Left lobe of liver (tissue), 2 donors: ENCODE measurements around the gene OSTM1. TPM values are rescaled to one million over a fixed set of nuclear protein-coding genes. Genes with fewer than 3 reads are reported as not detected.

Experiments
- ATAC-seq: fragments of 200-7000 bp; cut with Tn5 transposase; one replicate; pipeline ENCODE4 v1.9.1; 2020; ENCODE audit warnings: mild to moderate bottlenecking, moderate library complexity
- DNase-seq: peaks from one replicate; pipeline ENCODE4 v3.0.0-alpha.2; 2020; ENCODE audit warnings: low spot score
- total RNA-seq: library from RNA; stranded (reverse); gene quantifications from one replicate; pipeline ENCODE4 v1.2.1, GENCODE V29; 2021
- donor health status: DM: no; HTN: no; CAD: no; lungs with moderate emphysema.
- donor health status: DM: no; HTN: yes; CAD: no.

Gene OSTM1, protein sequence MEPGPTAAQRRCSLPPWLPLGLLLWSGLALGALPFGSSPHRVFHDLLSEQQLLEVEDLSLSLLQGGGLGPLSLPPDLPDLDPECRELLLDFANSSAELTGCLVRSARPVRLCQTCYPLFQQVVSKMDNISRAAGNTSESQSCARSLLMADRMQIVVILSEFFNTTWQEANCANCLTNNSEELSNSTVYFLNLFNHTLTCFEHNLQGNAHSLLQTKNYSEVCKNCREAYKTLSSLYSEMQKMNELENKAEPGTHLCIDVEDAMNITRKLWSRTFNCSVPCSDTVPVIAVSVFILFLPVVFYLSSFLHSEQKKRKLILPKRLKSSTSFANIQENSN
- total RNA-seq: 18.9 TPM

- DNase-seq (peak; percentile 94), ATAC-seq (peak; percentile 99)
These were observed at the start of gene OSTM1 for GRCh38 chr6:108074359-108075144. Gene OSTM1, minus strand, starts transcription at chr6:108074741. Its CDS starts 90 bp downstream, at chr6:108074651.

DNA sequence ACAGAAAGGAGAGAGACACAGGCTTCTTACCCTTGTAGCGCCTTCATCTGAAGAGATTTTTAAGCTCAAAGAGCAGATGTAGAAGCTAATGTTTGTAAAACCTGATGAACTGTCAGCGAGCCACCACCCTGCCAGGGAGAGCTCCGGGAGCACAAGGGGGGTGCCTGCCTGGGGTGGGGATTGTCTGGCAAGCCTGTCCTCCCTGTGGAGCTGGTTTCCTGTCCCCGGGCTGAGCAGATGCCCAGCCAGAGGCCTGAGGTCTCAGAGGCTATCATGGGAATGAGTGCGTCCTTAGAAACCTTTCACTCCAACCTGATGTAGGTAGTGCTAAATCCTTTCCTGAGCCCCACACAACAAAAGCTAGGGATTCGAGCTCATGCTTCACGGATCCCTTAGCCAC lies 49.4 kb upstream of the OSTM1 start:
- no peak for DNase-seq
- no peak for ATAC-seq

DNA sequence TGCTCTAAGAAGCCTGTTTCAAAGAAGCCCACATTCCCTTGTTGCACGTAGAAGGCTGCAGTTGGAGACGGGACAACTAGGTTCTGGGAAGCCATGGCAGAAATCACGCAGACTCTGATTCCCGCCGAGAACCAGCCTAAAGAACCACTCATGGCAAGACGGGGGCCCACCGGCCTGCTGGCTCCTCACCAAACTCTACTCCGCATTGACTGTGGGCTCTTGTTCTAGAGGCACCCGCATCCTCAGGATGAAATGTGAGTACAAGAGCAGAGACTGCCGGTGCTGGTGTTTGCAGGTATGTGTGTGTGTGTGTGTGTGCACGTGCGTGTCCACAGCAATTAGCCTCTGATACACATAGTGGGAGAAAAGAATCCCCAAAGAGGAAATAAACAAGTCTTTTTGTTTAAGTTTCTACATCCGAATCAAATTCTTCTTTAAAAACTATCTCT lies 49.0 kb upstream of the OSTM1 start:
- DNase-seq (no peak), ATAC-seq (no peak)

DNA sequence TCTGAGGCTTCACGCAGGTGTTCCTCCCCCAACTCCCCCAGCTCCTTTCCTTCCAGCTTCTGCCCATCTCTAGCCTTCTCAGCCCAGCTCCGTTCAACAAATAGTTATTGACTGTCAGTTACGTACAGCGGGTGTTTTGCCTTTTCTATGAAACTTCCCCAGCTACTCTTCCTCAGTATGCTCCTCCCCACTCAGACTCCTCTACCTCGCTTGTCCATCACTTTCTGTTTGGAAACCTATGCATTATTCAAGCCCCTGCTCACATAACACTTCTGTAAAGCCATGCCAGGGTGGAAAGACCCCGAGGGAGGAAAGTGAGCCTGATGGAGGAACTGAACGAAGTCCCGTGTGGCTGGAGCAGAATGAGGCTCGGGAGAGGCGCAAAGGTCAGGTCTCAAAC lies 47.1 kb upstream of the OSTM1 start:
- ATAC-seq: no peak
- DNase-seq: no peak

DNA sequence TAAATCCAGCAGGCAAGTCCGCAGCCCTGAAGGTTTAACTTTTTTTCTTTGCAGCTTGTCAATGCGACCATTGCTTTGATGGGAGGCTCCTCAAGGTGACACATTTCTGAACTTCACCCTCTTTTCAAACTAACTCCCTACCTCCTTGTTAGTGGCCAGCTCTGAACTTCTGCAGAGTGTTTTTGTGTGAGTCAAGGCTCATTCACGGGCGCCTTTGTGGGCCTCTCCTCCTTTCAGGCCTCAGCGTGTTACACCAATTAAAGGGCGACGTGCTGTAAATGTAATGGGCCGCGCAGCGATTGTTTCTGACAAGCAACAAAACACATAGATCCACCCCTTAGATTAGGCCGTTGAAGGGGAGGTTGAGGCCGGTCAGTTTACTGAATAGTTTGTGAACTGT lies 45.8 kb upstream of the OSTM1 start:
- ATAC-seq: no peak
- no peak for DNase-seq

DNA sequence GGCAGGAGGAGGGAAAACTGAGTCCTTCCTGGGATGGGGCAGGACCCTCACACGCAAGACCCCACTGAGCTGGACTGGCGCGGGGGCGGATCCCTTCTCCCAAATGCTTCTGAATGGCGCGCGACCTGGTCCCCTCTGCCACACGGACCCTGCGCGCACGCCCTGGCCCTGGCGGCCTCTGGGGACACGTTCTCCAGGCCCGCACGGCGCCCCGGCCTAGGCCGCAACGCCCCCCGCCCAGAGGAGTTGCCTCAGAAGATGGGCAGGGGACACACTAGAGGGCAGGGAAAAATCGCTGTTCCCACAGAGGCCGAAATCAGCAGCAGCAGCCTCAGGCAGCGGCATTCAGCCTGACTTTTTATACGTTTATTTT lies 45.2 kb upstream of the OSTM1 start:
- ATAC-seq (no peak), DNase-seq (no peak)

DNA sequence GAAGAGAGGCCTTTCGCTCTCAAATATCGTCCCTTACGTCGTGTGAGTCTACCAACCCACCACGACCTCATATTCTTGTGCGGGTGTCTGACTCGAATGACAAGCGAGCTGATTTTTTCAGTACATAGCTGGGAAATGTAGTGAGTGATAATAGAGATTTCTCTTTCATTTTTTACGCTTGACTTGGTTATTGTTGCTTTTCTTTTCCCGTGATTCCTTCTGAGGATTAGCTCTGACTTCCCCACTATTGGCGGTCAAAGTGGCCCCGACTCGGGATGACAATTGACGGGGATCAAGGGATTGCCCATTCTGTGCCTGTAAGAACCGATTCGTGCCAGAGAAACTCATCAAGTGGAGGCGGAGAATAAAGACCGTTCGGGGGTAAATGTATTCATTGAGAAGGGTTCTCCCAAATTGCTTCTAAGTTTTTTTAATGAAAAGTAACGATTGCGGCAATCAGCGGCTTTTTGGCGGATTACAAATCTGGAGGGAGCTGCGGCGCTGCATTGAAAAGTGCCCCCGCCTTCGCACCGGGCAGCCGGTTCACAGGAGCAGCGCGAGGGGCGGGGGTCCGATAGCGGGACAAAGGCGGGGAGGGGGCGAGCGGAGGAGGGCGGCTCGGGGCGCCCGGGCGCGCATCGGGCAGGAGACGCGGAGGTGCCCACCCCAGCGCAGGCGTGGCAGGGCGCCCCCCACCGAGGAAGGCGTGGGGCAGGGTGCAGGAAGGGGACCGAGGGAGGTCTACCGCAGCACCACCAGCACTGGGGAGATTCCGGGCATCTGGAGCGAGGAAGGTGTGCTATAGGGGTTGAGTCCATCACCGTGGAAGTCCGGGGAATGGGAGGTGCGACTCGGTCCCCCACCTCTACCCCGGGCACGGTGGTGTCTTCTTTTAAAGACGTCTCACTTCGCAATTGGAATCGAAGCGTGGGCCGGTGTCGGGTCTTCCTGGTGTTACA lies 44.5 kb upstream of the OSTM1 start:
- ATAC-seq: no peak
- no peak for DNase-seq

DNA sequence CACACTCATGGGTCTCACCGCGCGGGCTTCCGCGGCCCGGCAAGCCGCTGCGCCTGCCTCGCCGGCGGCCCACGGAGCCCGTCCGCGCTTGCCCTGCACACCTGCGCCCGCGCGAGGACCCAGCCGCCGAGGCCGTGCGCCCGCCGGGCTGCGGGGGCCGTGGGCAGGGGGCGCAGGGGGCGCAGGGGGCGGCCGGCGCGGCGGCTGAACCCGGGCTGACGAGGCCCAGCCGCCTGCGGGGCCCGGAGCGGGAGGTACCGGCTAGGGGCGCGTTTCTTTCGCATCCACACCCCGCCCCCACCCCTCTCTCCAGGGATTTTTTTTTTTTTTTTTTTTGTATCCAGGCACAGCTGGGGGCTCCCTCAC lies 43.8 kb upstream of the OSTM1 start:
- ATAC-seq: no peak
- DNase-seq: no peak

DNA sequence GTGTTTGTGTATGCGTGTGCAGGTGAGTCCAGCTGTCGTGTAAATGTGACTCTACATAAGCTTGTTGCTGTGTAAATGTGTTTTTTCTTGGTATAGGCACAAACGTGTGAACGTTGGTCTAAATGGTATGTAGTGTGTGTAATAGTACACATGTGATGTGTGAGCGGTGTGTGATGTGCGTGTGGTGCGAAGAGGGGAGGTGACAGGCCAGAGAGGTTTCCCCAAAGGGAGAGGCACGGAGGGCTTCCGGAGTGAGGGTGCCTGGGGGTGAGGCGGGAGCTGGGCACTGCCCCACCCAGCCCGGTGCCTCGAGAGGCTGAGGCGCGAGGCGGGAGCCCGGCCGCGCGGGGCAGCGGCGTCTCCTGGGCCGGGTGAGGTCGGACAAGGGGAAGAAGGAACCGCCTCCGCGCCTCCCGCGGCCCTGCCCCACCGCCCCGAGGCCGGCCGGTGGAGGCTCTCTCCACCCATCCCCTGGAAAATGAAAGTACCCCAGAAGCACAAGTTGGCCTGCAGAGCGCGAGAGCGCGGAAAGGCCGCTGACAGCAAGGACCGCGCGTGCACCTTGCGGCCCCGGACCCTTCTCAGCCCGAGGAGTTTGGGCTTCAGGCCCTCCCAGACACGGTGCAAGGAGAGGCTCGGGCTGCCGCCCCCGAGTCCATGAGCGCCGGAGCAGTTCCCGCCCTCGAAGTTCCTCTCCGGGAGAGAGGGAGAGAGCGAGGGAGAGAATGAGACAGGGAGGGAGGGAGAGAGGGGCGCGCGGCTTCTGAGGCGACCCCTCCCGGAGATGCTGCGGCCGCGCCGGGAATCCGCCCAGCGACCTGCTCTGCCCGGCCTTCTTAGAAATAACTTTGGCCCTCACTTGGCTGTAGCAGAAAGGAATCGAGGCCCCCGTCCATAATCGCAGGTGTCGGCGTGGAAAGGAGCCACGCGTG lies 43.2 kb upstream of the OSTM1 start:
- peak; percentile 50 for ATAC-seq
- DNase-seq: no peak

GRCh38 chr6:108116546-108117426 lies 42.2 kb upstream of the OSTM1 start:
- ATAC-seq (no peak), DNase-seq (no peak)

- DNase-seq: peak; percentile 50
These were observed 41.1 kb upstream of the OSTM1 start for GRCh38 chr6:108115598-108116058.

GRCh38 chr6:108114841-108115597 lies 40.5 kb upstream of the OSTM1 start:
- peak; percentile 60 for ATAC-seq
- DNase-seq: peak; percentile 62

More at GRCh38 chr6:108115598-108116058, 41.1 kb upstream of the OSTM1 start:
- ATAC-seq: peak; percentile 66

GRCh38 chr6:108113557-108114519 lies 39.3 kb upstream of the OSTM1 start:
- DNase-seq: no peak
- peak; percentile 62 for ATAC-seq

GRCh38 chr6:108108374-108108773 lies 33.8 kb upstream of the OSTM1 start:
- DNase-seq (no peak), ATAC-seq (no peak)

DNA sequence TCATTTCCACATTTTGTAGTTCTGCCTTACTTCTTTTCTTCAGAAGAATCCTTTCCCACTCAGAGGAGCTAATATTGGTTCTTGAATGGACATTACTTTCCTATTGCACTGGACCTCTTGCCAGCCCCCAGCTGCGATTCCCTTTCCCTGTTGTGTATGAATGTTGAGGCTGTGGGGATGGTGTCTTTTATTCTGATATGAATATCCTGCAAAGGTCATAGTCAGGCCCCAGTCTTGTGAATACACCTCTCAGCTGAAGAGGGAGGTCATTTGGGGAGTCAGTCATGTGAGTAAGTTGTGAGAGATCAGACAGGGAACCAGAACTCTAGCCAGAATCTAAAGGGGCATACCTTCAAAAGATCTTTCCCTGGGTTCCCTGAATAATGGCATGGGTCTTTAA lies 32.6 kb upstream of the OSTM1 start:
- ATAC-seq: no peak
- no peak for DNase-seq

DNA sequence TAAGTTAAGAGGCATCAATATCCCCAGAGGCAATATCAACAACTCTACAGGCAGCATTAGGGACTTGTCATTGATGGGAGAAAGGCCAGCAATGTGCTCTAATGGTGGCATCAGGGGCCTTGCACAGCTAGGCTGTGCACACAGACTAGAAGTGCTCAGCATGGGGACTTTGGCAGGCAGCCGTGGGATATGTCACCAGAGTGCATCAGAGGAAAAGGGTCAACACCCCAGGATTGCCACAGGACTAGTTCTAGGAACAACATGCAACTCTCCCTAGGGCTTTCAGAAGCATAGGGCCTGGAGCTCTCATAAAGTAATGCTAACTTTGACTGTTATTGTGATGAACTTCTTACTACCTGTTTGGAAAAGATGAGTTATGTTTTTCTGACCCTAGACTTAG lies 32.2 kb upstream of the OSTM1 start:
- ATAC-seq (peak; percentile 75), DNase-seq (no peak)

GRCh38 chr6:108106261-108106660 lies 31.7 kb upstream of the OSTM1 start:
- ATAC-seq (no peak), DNase-seq (no peak)
